Peyer's patch (tissue), 4 donors: ENCODE data around the gene C20orf144.

ENCODE experiments used
- CTCF ChIP-seq, 6 experiments: fragments of 450-650 bp in 4 of 6; fragments of 200-600 bp in 2 of 6; sonication (generic) in 1 of 6; IDR thresholded peaks; one replicate each; pipeline ENCODE4 v1.5.1; 2017 to 2019; ENCODE audit warnings: antibody characterized with exemption in 6 of 6, mild to moderate bottlenecking in 3 of 6, moderate library complexity in 1 of 6
- POLR2A ChIP-seq, 2 donors: fragments of 450-650 bp; IDR thresholded peaks; one replicate each; pipeline ENCODE4 v1.5.1; 2017; ENCODE audit warnings: antibody characterized with exemption in 2 of 2, mild to moderate bottlenecking in 2 of 2, moderate library complexity in 2 of 2

- TF ChIP-seq CTCF (IDR thresholded peaks at IDR 0.05) = no peak
- TF ChIP-seq POLR2A (IDR thresholded peaks at IDR 0.05) = no peak
Observed at GRCh38 chr20:33640287-33640686, 21.8 kb upstream of the C20orf144 start.
